Chondrocyte (in vitro differentiated cells): Measurements from ENCODE around the gene CR2. TPM values are rescaled to one million over a fixed set of nuclear protein-coding genes. Genes with fewer than 3 reads are reported as not detected.
"Not testable (repeated sequence)": the region's sequence is repeated elsewhere in the genome, so short reads cannot be mapped to it uniquely, and the experiment has no call there.

Experiments used
- DNase-seq: peaks from one replicate; pipeline ENCODE4 v3.0.0; 2021; ENCODE audit warnings: mixed read lengths, low spot score
- H3K27ac Mint-ChIP-seq: one replicate; pipeline ENCODE4 v1.8.0; 2021; ENCODE audit warnings: mild to moderate bottlenecking, moderate library complexity, mixed read lengths; ENCODE audit not compliant: unreplicated experiment
- H3K27me3 Mint-ChIP-seq: 2 replicates; pipeline ENCODE4 v1.8.0; 2021; ENCODE audit warnings: low read depth, mixed read lengths
- H3K36me3 Mint-ChIP-seq: 2 replicates; pipeline ENCODE4 v1.8.0; 2021; ENCODE audit warnings: low read depth, mixed read lengths
- H3K4me1 Mint-ChIP-seq: 2 replicates; pipeline ENCODE4 v1.8.0; 2021; ENCODE audit warnings: low read depth, mild to moderate bottlenecking, mixed read lengths
- H3K4me3 Mint-ChIP-seq: one replicate; pipeline ENCODE4 v1.8.0; 2021; ENCODE audit warnings: mild to moderate bottlenecking, moderate library complexity, mixed read lengths; ENCODE audit not compliant: unreplicated experiment
- H3K9me3 Mint-ChIP-seq: 2 replicates; pipeline ENCODE4 v1.8.0; 2021; ENCODE audit warnings: low read depth, mixed read lengths
- CTCF ChIP-seq: fragments of 200-600 bp; sonication (generic); IDR thresholded peaks from 2 replicates; pipeline ENCODE4 v1.5.0; 2021; ENCODE audit warnings: antibody characterized with exemption, mild to moderate bottlenecking, moderate library complexity
- total RNA-seq: library from RNA; stranded (reverse); gene quantifications from 3 replicates; pipeline ENCODE4 v1.2.1, GENCODE V29; 2021

CR2 gene
- total RNA-seq, 1 donor from 2014 or later, result not detected

- H3K27me3 Mint-ChIP-seq, result peaks cover 19% of the 10 kb centered on the region
- H3K9me3 Mint-ChIP-seq, result peaks cover 6% of the 10 kb centered on the region
- TF ChIP-seq CTCF, result no peak
- no peaks in the 10 kb centered on the region for H3K36me3 Mint-ChIP-seq
- H3K4me3 Mint-ChIP-seq, result no peak overlapping the region
- no peak overlapping the region for H3K27ac Mint-ChIP-seq
- H3K4me1 Mint-ChIP-seq, result no peaks in the 10 kb centered on the region
- DNase-seq, result no peak
Observed at GRCh38 chr1:207430602-207431001, 23.5 kb upstream of the CR2 start.

- Mint-ChIP-seq H3K27ac (no peak overlapping the region), H3K36me3 (no peaks in the 10 kb centered on the region), H3K9me3 (peaks cover 6% of the 10 kb centered on the region), H3K4me1 (no peaks in the 10 kb centered on the region), H3K4me3 (no peak overlapping the region), H3K27me3 (peaks cover 19% of the 10 kb centered on the region)
- TF ChIP-seq CTCF, result no peak
- no peak for DNase-seq
Observed at GRCh38 chr1:207431508-207431907, 22.6 kb upstream of the CR2 start.

- no peak for TF ChIP-seq CTCF
- peaks cover 19% of the 10 kb centered on the region for H3K27me3 Mint-ChIP-seq
- H3K27ac Mint-ChIP-seq, result no peak overlapping the region
- H3K9me3 Mint-ChIP-seq, result no peaks in the 10 kb centered on the region
- no peaks in the 10 kb centered on the region for H3K4me1 Mint-ChIP-seq
- H3K4me3 Mint-ChIP-seq, result no peak overlapping the region
- H3K36me3 Mint-ChIP-seq, result no peaks in the 10 kb centered on the region
- no peak for DNase-seq
Observed at GRCh38 chr1:207433435-207433834, 20.7 kb upstream of the CR2 start.

GRCh38 chr1:207436746-207437145 lies 17.4 kb upstream of the CR2 start:
- H3K4me1 Mint-ChIP-seq, H3K4me3 Mint-ChIP-seq, DNase-seq, H3K36me3 Mint-ChIP-seq, H3K27ac Mint-ChIP-seq, H3K9me3 Mint-ChIP-seq: not testable (repeated sequence)
- peaks cover 14% of the 10 kb centered on the region for H3K27me3 Mint-ChIP-seq

GRCh38 chr1:207440626-207441025 lies 13.5 kb upstream of the CR2 start:
- no peak for TF ChIP-seq CTCF
- Mint-ChIP-seq H3K4me1 (no peaks in the 10 kb centered on the region), H3K27ac (no peak overlapping the region), H3K27me3 (peaks cover 23% of the 10 kb centered on the region), H3K36me3 (no peaks in the 10 kb centered on the region), H3K9me3 (no peaks in the 10 kb centered on the region), H3K4me3 (no peak overlapping the region)
- DNase-seq, result no peak

GRCh38 chr1:207444514-207445217 lies 9.5 kb upstream of the CR2 start:
- Mint-ChIP-seq H3K27ac (no peak overlapping the region), H3K4me3 (no peak overlapping the region), H3K9me3 (no peaks in the 10 kb centered on the region), H3K36me3 (no peaks in the 10 kb centered on the region), H3K27me3 (peaks cover 27% of the 10 kb centered on the region), H3K4me1 (no peaks in the 10 kb centered on the region)
- TF ChIP-seq CTCF, result no peak
- no peak for DNase-seq
